ENCODE data around the gene AAGAB. TPM values are rescaled to one million over a fixed set of nuclear protein-coding genes. Genes with fewer than 3 reads are reported as not detected.

Gene AAGAB
- total RNA-seq, 2 experiments from 2014 or later: 42.6 to 51.2 TPM

GRCh38 chr15:67232591-67232990 is 21.9 kb downstream of the AAGAB start:
- Mint-ChIP-seq H3K9me3 (no peaks in the 10 kb centered on the region), H3K27me3 (no peaks in the 10 kb centered on the region)
- intact Hi-C loops (cut with micrococcal nuclease): no loop called here

GRCh38 chr15:67230504-67230903 is 24.0 kb downstream of the AAGAB start:
- no peaks in the 10 kb centered on the region for H3K27me3 Mint-ChIP-seq
- no peak for TF ChIP-seq CTCF (IDR thresholded peaks at IDR 0.05)
- H3K27ac Mint-ChIP-seq: no peak overlapping the region
- ChIA-PET POLR2A (interaction anchor here (0.7 kb wide), 1 partner anchor 221 kb away, joined by 4 read pairs; no protein-coding TSS in a partner anchor), CTCF (interaction anchor here (1.6 kb wide), 1 partner anchor 10 kb away, joined by 6 read pairs; no protein-coding TSS in a partner anchor)
- no peak overlapping the region for H3K4me3 Mint-ChIP-seq
- H3K36me3 Mint-ChIP-seq (ENCODE audit: low read depth): peaks cover 55% of the 10 kb centered on the region
- no peaks in the 10 kb centered on the region for H3K9me3 Mint-ChIP-seq
- peaks cover 7% of the 10 kb centered on the region for H3K4me1 Mint-ChIP-seq (ENCODE audit: low read depth)
- intact Hi-C loops (cut with micrococcal nuclease): no loop called here
- DNase-seq: no peak
- no peak for ATAC-seq

More at GRCh38 chr15:67232591-67232990, 21.9 kb downstream of the AAGAB start:
- POLR2A ChIA-PET: no interaction called here
- H3K36me3 Mint-ChIP-seq (ENCODE audit: low read depth): peaks cover 53% of the 10 kb centered on the region
- no peak overlapping the region for H3K27ac Mint-ChIP-seq
- H3K4me3 Mint-ChIP-seq: no peak overlapping the region
- no peak for TF ChIP-seq CTCF (IDR thresholded peaks at IDR 0.05)
- CTCF ChIA-PET: no interaction called here
- ATAC-seq: no peak
- H3K4me1 Mint-ChIP-seq (ENCODE audit: low read depth): peaks cover 7% of the 10 kb centered on the region
- DNase-seq: no peak

GRCh38 chr15:67228286-67228685 is 26.2 kb downstream of the AAGAB start:
- Mint-ChIP-seq H3K9me3 (no peaks in the 10 kb centered on the region), H3K36me3 (ENCODE audit: low read depth) (peaks cover 42% of the 10 kb centered on the region), H3K4me3 (no peak overlapping the region), H3K4me1 (ENCODE audit: low read depth) (peaks cover 7% of the 10 kb centered on the region), H3K27me3 (no peaks in the 10 kb centered on the region), H3K27ac (no peak overlapping the region)
- intact Hi-C loops (cut with micrococcal nuclease): no loop called here
- no peak for TF ChIP-seq CTCF (IDR thresholded peaks at IDR 0.05)
- CTCF ChIA-PET: no interaction called here
- DNase-seq (no peak), ATAC-seq (no peak)
- POLR2A ChIA-PET: no interaction called here

- intact Hi-C loops (cut with micrococcal nuclease): no loop called here
- H3K4me3 Mint-ChIP-seq: no peak overlapping the region
- TF ChIP-seq CTCF (IDR thresholded peaks at IDR 0.05): no peak
- no peaks in the 10 kb centered on the region for H3K27me3 Mint-ChIP-seq
- ChIA-PET CTCF (no interaction called here), POLR2A (interaction anchor here (1.3 kb wide), 1 partner anchor 93 kb away, joined by 4 read pairs; no protein-coding TSS in a partner anchor)
- no peak for DNase-seq
- ATAC-seq: no peak
- no peaks in the 10 kb centered on the region for H3K9me3 Mint-ChIP-seq
- peaks cover 7% of the 10 kb centered on the region for H3K4me1 Mint-ChIP-seq (ENCODE audit: low read depth)
- H3K36me3 Mint-ChIP-seq (ENCODE audit: low read depth): peaks cover 38% of the 10 kb centered on the region
- H3K27ac Mint-ChIP-seq: no peak overlapping the region
Observed at GRCh38 chr15:67227846-67228245, 26.6 kb downstream of the AAGAB start.

GRCh38 chr15:67227431-67227830 is 27.0 kb downstream of the AAGAB start:
- Mint-ChIP-seq H3K27ac (no peak overlapping the region), H3K27me3 (no peaks in the 10 kb centered on the region), H3K4me1 (ENCODE audit: low read depth) (peaks cover 7% of the 10 kb centered on the region), H3K9me3 (no peaks in the 10 kb centered on the region), H3K36me3 (ENCODE audit: low read depth) (peaks cover 34% of the 10 kb centered on the region), H3K4me3 (no peak overlapping the region)
- TF ChIP-seq CTCF (IDR thresholded peaks at IDR 0.05): no peak
- DNase-seq (no peak), ATAC-seq (no peak)
- intact Hi-C loops (cut with micrococcal nuclease): no loop called here
- ChIA-PET CTCF (no interaction called here), POLR2A (interaction anchor here (1.3 kb wide), 1 partner anchor 93 kb away, joined by 4 read pairs; no protein-coding TSS in a partner anchor)

Measured in activated CD8-positive, alpha-beta T cell treated with anti-CD3 and anti-CD28 coated beads for 36 hours (primary cell).